ENCODE results near the gene GLIS2.

The GLIS2 gene

DNA sequence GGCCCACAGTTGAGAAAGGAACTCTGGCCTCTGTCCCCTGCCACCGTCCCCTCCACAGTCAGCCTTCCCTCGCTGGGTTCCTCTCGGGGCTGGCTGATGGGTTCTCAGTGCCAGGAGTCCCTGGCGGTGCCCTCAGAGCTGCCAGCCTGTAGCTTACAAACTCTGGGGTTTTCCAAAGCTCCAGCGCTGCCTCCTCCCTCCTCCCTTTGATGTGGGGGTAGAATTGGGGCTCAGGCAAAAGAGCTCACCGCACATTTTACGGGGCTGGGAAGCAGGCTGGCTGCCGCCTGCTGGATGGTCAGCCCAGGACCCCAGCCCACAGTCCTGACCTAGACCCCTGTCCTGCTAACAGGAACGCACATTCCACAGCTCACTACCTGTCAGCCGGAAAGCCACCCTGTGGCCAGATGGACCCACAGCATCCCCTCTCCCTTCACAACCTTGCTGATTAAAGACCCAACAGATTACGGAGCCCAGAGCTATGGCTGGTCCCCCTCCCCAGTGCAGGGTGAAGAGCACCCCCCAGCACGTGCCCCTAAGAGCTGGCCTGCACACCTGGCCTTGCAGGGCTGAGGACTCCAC is 61.8 kb downstream of the GLIS2 start:
- Histone ChIP-seq H3K4me1 (ENCODE audit: insufficient read depth, low read length) (peaks cover 46% of the 10 kb centered on the region), H3K36me3 (ENCODE audit: insufficient read depth, low read length) (no peaks in the 10 kb centered on the region; the same call in 1 of the 2 replicates)

GRCh38 chr16:4378161-4378666 is 62.3 kb downstream of the GLIS2 start:
- Histone ChIP-seq H3K4me1 (ENCODE audit: insufficient read depth, low read length) (peaks cover 41% of the 10 kb centered on the region; the same call in 1 of the 2 replicates), H3K36me3 (ENCODE audit: insufficient read depth, low read length) (no peaks in the 10 kb centered on the region; the same call in 1 of the 2 replicates), H3K9me3 (ENCODE audit: control insufficient read depth, insufficient read depth, low read length) (no peaks in the 10 kb centered on the region), H3K9ac (ENCODE audit: low read depth, low read length) (no peak overlapping the region)

More for the DNA sequence above, 61.8 kb downstream of the GLIS2 start:
- Histone ChIP-seq H3K9me3 (ENCODE audit: control insufficient read depth, insufficient read depth, low read length) (no peaks in the 10 kb centered on the region), H3K9ac (ENCODE audit: low read depth, low read length) (no peak overlapping the region)

- Histone ChIP-seq H3K4me1 (ENCODE audit: insufficient read depth, low read length) (peaks cover 34% of the 10 kb centered on the region; the same call in 1 of the 2 replicates), H3K9ac (ENCODE audit: low read depth, low read length) (no peak overlapping the region), H3K36me3 (ENCODE audit: insufficient read depth, low read length) (no peaks in the 10 kb centered on the region; the same call in 1 of the 2 replicates), H3K9me3 (ENCODE audit: control insufficient read depth, insufficient read depth, low read length) (no peaks in the 10 kb centered on the region)
Observed at GRCh38 chr16:4378999-4379690, 63.3 kb downstream of the GLIS2 start.

DNA sequence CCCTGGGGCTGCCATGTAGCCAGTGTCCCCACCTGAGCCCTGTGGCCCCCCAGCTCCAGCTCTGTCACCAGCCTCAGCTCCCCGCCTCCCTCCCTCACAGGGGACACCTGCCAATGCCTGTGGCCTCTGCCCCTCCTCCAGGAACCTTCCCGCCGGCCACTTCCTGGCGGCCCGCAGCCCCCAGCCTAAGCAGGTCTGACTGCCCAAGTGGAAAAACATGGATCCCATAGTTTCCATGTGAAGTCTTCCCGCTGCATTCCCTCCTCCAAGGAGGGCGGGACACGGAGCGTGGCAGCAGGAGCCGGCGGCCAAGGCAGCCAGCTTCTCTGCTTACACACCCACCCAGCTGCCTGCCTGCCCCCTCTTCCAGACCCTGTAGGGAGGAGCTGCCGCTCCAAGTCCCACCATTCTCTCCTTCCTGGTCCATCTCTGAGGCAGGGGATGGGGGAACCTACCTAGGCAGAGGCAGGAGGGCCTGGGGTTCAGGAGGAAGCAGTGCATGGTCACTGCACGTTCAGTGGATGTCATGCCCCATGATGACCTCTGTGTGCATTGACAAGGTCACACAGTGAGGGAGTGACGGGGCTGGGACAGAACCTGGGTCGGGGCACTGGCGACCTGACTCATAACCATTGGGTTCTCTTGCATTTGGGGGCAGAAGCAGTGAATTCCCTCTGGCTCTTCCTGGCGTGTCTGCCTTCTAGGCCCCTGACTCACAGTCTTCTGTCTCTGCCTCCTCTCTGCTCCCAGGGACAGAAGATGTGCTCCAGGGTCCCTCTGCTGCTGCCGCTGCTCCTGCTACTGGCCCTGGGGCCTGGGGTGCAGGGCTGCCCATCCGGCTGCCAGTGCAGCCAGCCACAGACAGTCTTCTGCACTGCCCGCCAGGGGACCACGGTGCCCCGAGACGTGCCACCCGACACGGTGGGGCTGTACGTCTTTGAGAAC is 64.5 kb downstream of the GLIS2 start:
- no peak overlapping the region for H3K9ac ChIP-seq (ENCODE audit: low read depth, low read length)
- peaks cover 22% of the 10 kb centered on the region; the same call in 1 of the 2 replicates for H3K4me1 ChIP-seq (ENCODE audit: insufficient read depth, low read length)
- no peaks in the 10 kb centered on the region; the same call in 1 of the 2 replicates for H3K36me3 ChIP-seq (ENCODE audit: insufficient read depth, low read length)
- H3K9me3 ChIP-seq (ENCODE audit: control insufficient read depth, insufficient read depth, low read length), result no peaks in the 10 kb centered on the region

DNA sequence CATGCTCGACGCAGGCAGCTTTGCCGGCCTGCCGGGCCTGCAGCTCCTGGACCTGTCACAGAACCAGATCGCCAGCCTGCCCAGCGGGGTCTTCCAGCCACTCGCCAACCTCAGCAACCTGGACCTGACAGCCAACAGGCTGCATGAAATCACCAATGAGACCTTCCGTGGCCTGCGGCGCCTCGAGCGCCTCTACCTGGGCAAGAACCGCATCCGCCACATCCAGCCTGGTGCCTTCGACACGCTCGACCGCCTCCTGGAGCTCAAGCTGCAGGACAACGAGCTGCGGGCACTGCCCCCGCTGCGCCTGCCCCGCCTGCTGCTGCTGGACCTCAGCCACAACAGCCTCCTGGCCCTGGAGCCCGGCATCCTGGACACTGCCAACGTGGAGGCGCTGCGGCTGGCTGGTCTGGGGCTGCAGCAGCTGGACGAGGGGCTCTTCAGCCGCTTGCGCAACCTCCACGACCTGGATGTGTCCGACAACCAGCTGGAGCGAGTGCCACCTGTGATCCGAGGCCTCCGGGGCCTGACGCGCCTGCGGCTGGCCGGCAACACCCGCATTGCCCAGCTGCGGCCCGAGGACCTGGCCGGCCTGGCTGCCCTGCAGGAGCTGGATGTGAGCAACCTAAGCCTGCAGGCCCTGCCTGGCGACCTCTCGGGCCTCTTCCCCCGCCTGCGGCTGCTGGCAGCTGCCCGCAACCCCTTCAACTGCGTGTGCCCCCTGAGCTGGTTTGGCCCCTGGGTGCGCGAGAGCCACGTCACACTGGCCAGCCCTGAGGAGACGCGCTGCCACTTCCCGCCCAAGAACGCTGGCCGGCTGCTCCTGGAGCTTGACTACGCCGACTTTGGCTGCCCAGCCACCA is 65.4 kb downstream of the GLIS2 start:
- H3K9me3 ChIP-seq (ENCODE audit: control insufficient read depth, insufficient read depth, low read length), result no peaks in the 10 kb centered on the region
- no peak overlapping the region for H3K9ac ChIP-seq (ENCODE audit: low read depth, low read length)
- H3K4me1 ChIP-seq (ENCODE audit: insufficient read depth, low read length), result peaks cover 22% of the 10 kb centered on the region; the same call in 1 of the 2 replicates
- H3K36me3 ChIP-seq (ENCODE audit: insufficient read depth, low read length), result no peaks in the 10 kb centered on the region; the same call in 1 of the 2 replicates

GRCh38 chr16:4381935-4382794 is 66.3 kb downstream of the GLIS2 start:
- H3K36me3 ChIP-seq (ENCODE audit: insufficient read depth, low read length), result no peaks in the 10 kb centered on the region; the same call in 1 of the 2 replicates
- no peak overlapping the region for H3K9ac ChIP-seq (ENCODE audit: low read depth, low read length)
- no peaks in the 10 kb centered on the region for H3K9me3 ChIP-seq (ENCODE audit: control insufficient read depth, insufficient read depth, low read length)
- H3K4me1 ChIP-seq (ENCODE audit: insufficient read depth, low read length), result peaks cover 19% of the 10 kb centered on the region; the same call in 1 of the 2 replicates

GRCh38 chr16:4382795-4383357 is 67.0 kb downstream of the GLIS2 start:
- peaks cover 14% of the 10 kb centered on the region; the same call in 1 of the 2 replicates for H3K4me1 ChIP-seq (ENCODE audit: insufficient read depth, low read length)
- no peak overlapping the region for H3K9ac ChIP-seq (ENCODE audit: low read depth, low read length)
- H3K36me3 ChIP-seq (ENCODE audit: insufficient read depth, low read length), result no peaks in the 10 kb centered on the region; the same call in 1 of the 2 replicates
- H3K9me3 ChIP-seq (ENCODE audit: control insufficient read depth, insufficient read depth, low read length), result no peaks in the 10 kb centered on the region

DNA sequence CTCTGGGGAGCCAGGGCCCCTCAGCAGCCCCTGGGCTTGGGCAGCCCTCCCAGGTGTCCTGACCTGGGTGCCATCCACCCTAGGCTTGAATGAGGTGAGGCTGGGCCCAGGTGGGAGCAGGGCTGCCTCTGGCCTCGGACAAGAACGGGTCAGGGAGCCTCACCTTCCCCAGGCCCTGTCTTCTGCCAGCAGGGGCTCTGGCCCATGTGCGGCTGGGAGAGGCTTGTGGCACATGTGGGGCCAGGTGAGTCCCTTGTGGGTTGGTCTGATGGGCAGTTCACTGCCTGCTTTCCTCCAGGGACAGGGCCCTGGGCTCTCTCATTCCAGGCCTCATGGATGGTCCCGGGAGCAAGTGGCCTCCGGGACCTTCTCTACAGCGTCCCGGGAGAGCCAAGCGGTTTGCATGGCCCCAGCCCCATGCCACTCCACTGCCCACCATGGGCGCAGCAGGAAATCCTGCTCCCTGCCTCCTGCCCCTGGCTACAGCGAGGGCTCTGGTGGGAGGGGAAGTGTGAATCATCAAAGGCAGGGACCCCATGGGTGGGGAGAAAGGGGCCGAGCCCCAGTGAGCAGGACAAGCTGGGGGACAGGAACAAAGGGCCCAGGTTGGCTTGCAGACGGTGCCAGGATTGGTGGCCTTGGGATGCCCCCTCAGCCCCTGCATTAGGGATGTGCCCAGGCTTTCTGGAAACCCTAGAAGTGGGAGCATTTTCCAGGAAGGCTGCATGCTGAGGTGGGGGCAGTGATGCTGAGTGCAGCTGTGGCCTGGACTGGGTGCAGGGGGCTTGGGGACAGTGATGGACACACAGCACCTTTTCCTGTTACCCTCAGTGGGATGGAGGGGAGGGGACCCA is 68.0 kb downstream of the GLIS2 start:
- no peaks in the 10 kb centered on the region for H3K36me3 ChIP-seq (ENCODE audit: insufficient read depth, low read length)
- peaks cover 13% of the 10 kb centered on the region for H3K4me1 ChIP-seq (ENCODE audit: insufficient read depth, low read length)
- H3K9ac ChIP-seq (ENCODE audit: low read depth, low read length), result no peak overlapping the region

GRCh38 chr16:4384509-4384942 is 68.7 kb downstream of the GLIS2 start:
- no peak overlapping the region for H3K9ac ChIP-seq (ENCODE audit: low read depth, low read length)
- H3K36me3 ChIP-seq (ENCODE audit: insufficient read depth, low read length), result no peaks in the 10 kb centered on the region
- H3K9me3 ChIP-seq (ENCODE audit: control insufficient read depth, insufficient read depth, low read length), result no peaks in the 10 kb centered on the region
- peaks cover 18% of the 10 kb centered on the region for H3K4me1 ChIP-seq (ENCODE audit: insufficient read depth, low read length)

More for the DNA sequence above, 68.0 kb downstream of the GLIS2 start:
- no peaks in the 10 kb centered on the region for H3K9me3 ChIP-seq (ENCODE audit: control insufficient read depth, insufficient read depth, low read length)

GRCh38 chr16:4385066-4385788 is 69.4 kb downstream of the GLIS2 start:
- Histone ChIP-seq H3K36me3 (ENCODE audit: insufficient read depth, low read length) (no peaks in the 10 kb centered on the region), H3K9me3 (ENCODE audit: control insufficient read depth, insufficient read depth, low read length) (no peaks in the 10 kb centered on the region), H3K4me1 (ENCODE audit: insufficient read depth, low read length) (peaks cover 24% of the 10 kb centered on the region), H3K9ac (ENCODE audit: low read depth, low read length) (no peak overlapping the region)

- Histone ChIP-seq H3K4me1 (ENCODE audit: insufficient read depth, low read length) (peaks cover 25% of the 10 kb centered on the region), H3K9ac (ENCODE audit: low read depth, low read length) (no peak overlapping the region), H3K9me3 (ENCODE audit: control insufficient read depth, insufficient read depth, low read length) (no peaks in the 10 kb centered on the region), H3K36me3 (ENCODE audit: insufficient read depth, low read length) (no peaks in the 10 kb centered on the region)
Observed at GRCh38 chr16:4385789-4386450, 70.1 kb downstream of the GLIS2 start.

Data from ES-I3 (cell line).